ENCODE data around the gene FANCE.

GRCh38 chr6:35496841-35497570 lies 44.9 kb downstream of the FANCE start, which contains the start of gene TEAD3:
- TF ChIP-seq CTCF (IDR thresholded peaks at IDR 0.05) (peak in 2 of 4 experiments; percentile 13 to 49), POLR2AphosphoS5 (IDR thresholded peaks at IDR 0.05) (no peak), POLR2A (IDR thresholded peaks at IDR 0.05) (peak; percentile 74 to 82), EP300 (IDR thresholded peaks at IDR 0.05) (no peak)

Data from gastroesophageal sphincter (tissue), 3 donors.